Astrocyte of the cerebellum (primary cell): Measurements from ENCODE around the gene SRSF7.
"Not testable (repeated sequence)": the region's sequence is repeated elsewhere in the genome, so short reads cannot be mapped to it uniquely, and the experiment has no call there.

Source experiments
- DNase-seq: peaks from one replicate; pipeline ENCODE4 v3.0.0-alpha.2; 2011; ENCODE audit warnings: low read depth
- H3K4me3 ChIP-seq: 2 replicates; pipeline ENCODE4 v1.5.1; 2011; ENCODE audit warnings: mild to moderate bottlenecking, low read depth, low read length, moderate library complexity
- CTCF ChIP-seq: IDR thresholded peaks from 2 replicates; pipeline ENCODE4 v1.5.1; 2012; ENCODE audit warnings: low read length, low read depth, moderate library complexity, mild to moderate bottlenecking; ENCODE audit errors: missing control alignments
- in situ Hi-C: cut with HindIII; loops from 2 replicates; pipeline ENCODE4 v1.10.0; 2017; ENCODE audit warnings: low sequenced_read_pairs

SRSF7 gene

GRCh38 chr2:38712871-38713270 is 38.3 kb downstream of the SRSF7 start:
- DNase-seq = no peak
- no peak for TF ChIP-seq CTCF
- no peak overlapping the region for H3K4me3 ChIP-seq
- in situ Hi-C loops = no loop called here

- H3K4me3 ChIP-seq = no peak overlapping the region
- DNase-seq = no peak
- TF ChIP-seq CTCF = no peak
- in situ Hi-C loops = no loop called here
Measured at GRCh38 chr2:38712413-38712812, 38.7 kb downstream of the SRSF7 start.

GRCh38 chr2:38711558-38711957 is 39.6 kb downstream of the SRSF7 start:
- H3K4me3 ChIP-seq = no peak overlapping the region
- TF ChIP-seq CTCF = no peak
- DNase-seq = no peak
- in situ Hi-C loops = no loop called here

GRCh38 chr2:38709567-38710194 is 41.5 kb downstream of the SRSF7 start:
- no peak for DNase-seq
- H3K4me3 ChIP-seq = no peak overlapping the region
- in situ Hi-C loops = no loop called here

GRCh38 chr2:38708900-38709566 is 42.1 kb downstream of the SRSF7 start:
- H3K4me3 ChIP-seq = no peak overlapping the region
- TF ChIP-seq CTCF = no peak
- no peak for DNase-seq

More at GRCh38 chr2:38709567-38710194, 41.5 kb downstream of the SRSF7 start:
- TF ChIP-seq CTCF = no peak

GRCh38 chr2:38708491-38708890 is 42.7 kb downstream of the SRSF7 start:
- DNase-seq, H3K4me3 ChIP-seq, in situ Hi-C loops: not testable (repeated sequence)

More at GRCh38 chr2:38708900-38709566, 42.1 kb downstream of the SRSF7 start:
- in situ Hi-C loops = no loop called here

- DNase-seq = no peak
- in situ Hi-C loops = no loop called here
- no peak for TF ChIP-seq CTCF
- H3K4me3 ChIP-seq = no peak overlapping the region
Measured at GRCh38 chr2:38706846-38707345, 44.3 kb downstream of the SRSF7 start.
